Measurements from ENCODE around the gene ARAP2. TPM values are rescaled to one million over a fixed set of nuclear protein-coding genes. Genes with fewer than 3 reads are reported as not detected.

Gene ARAP2
- total and polyA plus RNA-seq, 2 donors (not counting 3 experiments of a cell fraction or from before 2014, with no cell fraction given) = not detected

DNA sequence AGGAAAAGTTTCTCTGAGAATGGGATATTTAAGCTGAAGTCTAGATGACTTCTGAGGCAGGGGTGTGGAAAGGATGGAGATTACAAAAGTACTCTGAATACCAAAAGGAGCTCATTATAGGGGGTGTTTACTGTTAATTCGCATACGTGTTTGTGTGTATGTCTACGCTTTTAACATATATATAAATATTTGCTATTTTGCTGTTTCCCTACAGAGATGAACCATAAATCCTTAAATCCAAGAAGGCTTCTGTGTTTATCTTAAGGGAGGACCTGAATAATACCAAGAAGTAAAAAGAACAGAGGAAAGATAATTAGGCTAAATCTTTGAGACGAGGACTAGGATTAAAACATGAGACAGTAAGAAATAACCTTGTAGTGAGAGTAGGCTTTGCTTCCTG, 166.0 kb downstream of the ARAP2 start:
- DNase-seq (ENCODE audit: low read depth, low spot score) (no peak), FAIRE-seq (no peak)
- CTCF ChIA-PET = no interaction called here
- no peak overlapping the region for H3K9ac ChIP-seq (replicated peaks; ENCODE audit: extremely low read depth, insufficient read depth, low read length)
- no peaks in the 10 kb centered on the region for H3K9me3 ChIP-seq (replicated peaks; ENCODE audit: control insufficient read depth, insufficient read depth, low read length)
- no peak overlapping the region for H3K4me3 ChIP-seq (replicated peaks in 1 of 3; ENCODE audit: insufficient read depth in 1 of 3, low read depth in 1 of 3, low read length in 3 of 3)
- no peak overlapping the region for H3K27ac ChIP-seq (ENCODE audit: insufficient read depth, low read depth, low read length)
- H3K36me3 ChIP-seq (ENCODE audit: control insufficient read depth in 2 of 2, extremely low read depth in 1 of 2, insufficient read depth in 2 of 2, low read length in 2 of 2) = no peaks in the 10 kb centered on the region
- no peaks in the 10 kb centered on the region for H3K9me1 ChIP-seq (replicated peaks; ENCODE audit: control insufficient read depth, extremely low read depth, insufficient read depth, low read length)
- no TSS peak for BruUV-seq (replicated peaks)
- POLR2A ChIA-PET = no interaction called here
- no peaks in the 10 kb centered on the region for H4K20me1 ChIP-seq (replicated peaks; ENCODE audit: control insufficient read depth, extremely low read depth, insufficient read depth, low read length)
- no peaks in the 10 kb centered on the region for H3K27me3 ChIP-seq (ENCODE audit: control insufficient read depth in 2 of 2, insufficient read depth in 2 of 2, low read length in 2 of 2)
- intact Hi-C loops (cut with micrococcal nuclease) (no loop called here), dilution Hi-C loops (cut with MboI; ENCODE audit: extremely low pct_ligation_motif_present, low sequenced_read_pairs) (no loop called here)
- TF ChIP-seq JUN (IDR thresholded peaks at IDR 0.05; ENCODE audit: borderline replicate concordance, insufficient read depth, insufficient read length, low read depth) = no peak
- TF ChIP-seq, protein P1, sequence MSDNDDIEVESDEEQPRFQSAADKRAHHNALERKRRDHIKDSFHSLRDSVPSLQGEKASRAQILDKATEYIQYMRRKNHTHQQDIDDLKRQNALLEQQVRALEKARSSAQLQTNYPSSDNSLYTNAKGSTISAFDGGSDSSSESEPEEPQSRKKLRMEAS (IDR thresholded peaks at IDR 0.05; ENCODE audit: insufficient read depth, insufficient read length) = no peak
- TF ChIP-seq POLR2A (IDR thresholded peaks at IDR 0.05; ENCODE audit: low read depth, low read length) = no peak
- no peak for TF ChIP-seq MYC (IDR thresholded peaks at IDR 0.05; ENCODE audit: low read depth, low read length)
- TF ChIP-seq, protein P2, sequence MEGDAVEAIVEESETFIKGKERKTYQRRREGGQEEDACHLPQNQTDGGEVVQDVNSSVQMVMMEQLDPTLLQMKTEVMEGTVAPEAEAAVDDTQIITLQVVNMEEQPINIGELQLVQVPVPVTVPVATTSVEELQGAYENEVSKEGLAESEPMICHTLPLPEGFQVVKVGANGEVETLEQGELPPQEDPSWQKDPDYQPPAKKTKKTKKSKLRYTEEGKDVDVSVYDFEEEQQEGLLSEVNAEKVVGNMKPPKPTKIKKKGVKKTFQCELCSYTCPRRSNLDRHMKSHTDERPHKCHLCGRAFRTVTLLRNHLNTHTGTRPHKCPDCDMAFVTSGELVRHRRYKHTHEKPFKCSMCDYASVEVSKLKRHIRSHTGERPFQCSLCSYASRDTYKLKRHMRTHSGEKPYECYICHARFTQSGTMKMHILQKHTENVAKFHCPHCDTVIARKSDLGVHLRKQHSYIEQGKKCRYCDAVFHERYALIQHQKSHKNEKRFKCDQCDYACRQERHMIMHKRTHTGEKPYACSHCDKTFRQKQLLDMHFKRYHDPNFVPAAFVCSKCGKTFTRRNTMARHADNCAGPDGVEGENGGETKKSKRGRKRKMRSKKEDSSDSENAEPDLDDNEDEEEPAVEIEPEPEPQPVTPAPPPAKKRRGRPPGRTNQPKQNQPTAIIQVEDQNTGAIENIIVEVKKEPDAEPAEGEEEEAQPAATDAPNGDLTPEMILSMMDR (IDR thresholded peaks at IDR 0.05; ENCODE audit: extremely low read depth in 1 of 2, insufficient read depth in 1 of 2, low read depth in 1 of 2, low read length in 2 of 2) = no peak
- TF ChIP-seq GATA2 (IDR thresholded peaks at IDR 0.05; ENCODE audit: insufficient read depth, insufficient read length, low read depth, low read length) = no peak
- TF ChIP-seq EZH2 (IDR thresholded peaks at IDR 0.05; ENCODE audit: borderline replicate concordance, low read depth, low read length, severe bottlenecking) = no peak
- no peak for TF ChIP-seq FOS (IDR thresholded peaks at IDR 0.05; ENCODE audit: borderline replicate concordance, insufficient read depth, low read length)
- no peak overlapping the region for H2AFZ ChIP-seq (ENCODE audit: low read depth, low read length)
- no peaks in the 10 kb centered on the region for H3K79me2 ChIP-seq (ENCODE audit: control insufficient read depth, insufficient read depth, low read length)
- H3K4me1 ChIP-seq (ENCODE audit: control insufficient read depth, extremely low read depth, insufficient read depth, low read length) = no peaks in the 10 kb centered on the region
- no peak overlapping the region for H3K4me2 ChIP-seq (ENCODE audit: insufficient read depth, low read length)

Data from endothelial cell of umbilical vein (primary cell).